ENCODE results near the gene C15orf40.
"Not testable (repeated sequence)": the region's sequence is repeated elsewhere in the genome, so short reads cannot be mapped to it uniquely, and the experiment has no call there.

C15orf40 gene

GRCh38 chr15:83011271-83012075 lies at the start of gene C15orf40:
TSS of gene C15orf40 (minus strand) at chr15:83011639. CDS start at chr15:83011607, 32 bp downstream.
- no peak for FAIRE-seq

GRCh38 chr15:83057696-83058376 lies 46.4 kb upstream of the C15orf40 start:
- FAIRE-seq = no peak

- FAIRE-seq = no peak
Measured at GRCh38 chr15:83057002-83057401, 45.6 kb upstream of the C15orf40 start.

GRCh38 chr15:83053151-83053550 lies 41.7 kb upstream of the C15orf40 start:
- FAIRE-seq = no peak

- FAIRE-seq = no peak
Measured at GRCh38 chr15:83046558-83047127, 35.2 kb upstream of the C15orf40 start.

GRCh38 chr15:83044156-83044555 lies 32.7 kb upstream of the C15orf40 start:
- FAIRE-seq = no peak

- peak; percentile 86 for FAIRE-seq
Measured at GRCh38 chr15:83039206-83039605, 27.8 kb upstream of the C15orf40 start.

- FAIRE-seq = no peak
Measured at GRCh38 chr15:83036253-83036652, 24.8 kb upstream of the C15orf40 start.

GRCh38 chr15:83031234-83031633 lies 19.8 kb upstream of the C15orf40 start:
- FAIRE-seq = not testable (repeated sequence)

- FAIRE-seq = no peak
Measured at GRCh38 chr15:83030021-83030420, 18.6 kb upstream of the C15orf40 start.

GRCh38 chr15:83018436-83018835 lies 7.0 kb upstream of the C15orf40 start:
- no peak for FAIRE-seq

- no peak for FAIRE-seq
Measured at GRCh38 chr15:83016906-83017305, 5.5 kb upstream of the C15orf40 start.

GRCh38 chr15:83015361-83015760 lies 3.9 kb upstream of the C15orf40 start:
- no peak for FAIRE-seq

- no peak for FAIRE-seq
Measured at GRCh38 chr15:83014205-83014653, 2.8 kb upstream of the C15orf40 start.

GRCh38 chr15:83012636-83013035 lies 1.2 kb upstream of the C15orf40 start:
- no peak for FAIRE-seq

- no peak for FAIRE-seq
Measured at GRCh38 chr15:83012076-83012426, 612 bp upstream of the C15orf40 start.

GRCh38 chr15:83010709-83011270 lies 649 bp downstream of the C15orf40 start:
- FAIRE-seq = no peak

GRCh38 chr15:83000672-83001031 lies 10.8 kb downstream of the C15orf40 start:
- FAIRE-seq = not testable (repeated sequence)

- peak; percentile 39 for FAIRE-seq
Measured at GRCh38 chr15:82999905-83000671, 11.4 kb downstream of the C15orf40 start.

GRCh38 chr15:82999426-82999825 lies 12.0 kb downstream of the C15orf40 start:
- no peak for FAIRE-seq

- no peak for FAIRE-seq
Measured at GRCh38 chr15:82995938-82996337, 15.5 kb downstream of the C15orf40 start.

GRCh38 chr15:82995076-82995475 lies 16.4 kb downstream of the C15orf40 start:
- no peak for FAIRE-seq

GRCh38 chr15:82993144-82993543 lies 18.3 kb downstream of the C15orf40 start:
- no peak for FAIRE-seq

Measured in endometrium (tissue), 2 donors.